GM18499 (cell line): ENCODE measurements around the gene CPEB2.
"Not testable (repeated sequence)": the region's sequence is repeated elsewhere in the genome, so short reads cannot be mapped to it uniquely, and the experiment has no call there.

Experiments
- ATAC-seq: cut with Tn5 transposase; IDR thresholded peaks from one replicate; pipeline ENCODE4 v1.9.1; 2021; ENCODE audit warnings: moderate number of reproducible peaks; ENCODE audit not compliant: insufficient read depth, unreplicated experiment

CPEB2 gene

DNA sequence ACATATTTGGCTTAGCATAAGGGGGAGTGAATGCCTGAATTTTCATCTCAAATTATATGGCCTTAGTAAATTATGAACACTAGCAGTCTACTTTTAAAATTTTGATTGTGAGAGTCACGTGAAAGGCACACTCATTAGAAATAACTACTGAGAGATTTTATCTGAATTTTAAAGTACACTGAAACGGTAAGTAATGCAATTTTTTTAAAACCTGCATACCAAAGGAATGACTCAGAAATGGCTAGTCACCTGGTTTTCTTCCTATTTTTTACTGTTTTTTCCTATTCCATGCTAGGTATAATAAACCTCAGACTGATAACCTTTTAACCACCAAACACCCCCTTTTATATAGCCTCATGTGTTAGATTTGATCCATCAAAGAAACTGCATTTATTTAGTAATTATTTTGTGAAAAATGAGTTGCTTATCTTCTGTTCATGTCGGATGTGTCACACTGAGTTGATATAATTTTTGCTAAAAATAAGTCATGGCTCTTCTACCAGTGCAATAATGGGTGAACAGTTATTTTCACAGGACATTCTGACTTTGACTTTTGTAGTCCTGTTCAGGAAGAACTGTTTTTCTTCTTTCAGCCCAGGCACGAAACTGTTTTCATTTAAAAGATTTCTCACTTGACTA, 40.4 kb downstream of the CPEB2 start:
- no peak for ATAC-seq

DNA sequence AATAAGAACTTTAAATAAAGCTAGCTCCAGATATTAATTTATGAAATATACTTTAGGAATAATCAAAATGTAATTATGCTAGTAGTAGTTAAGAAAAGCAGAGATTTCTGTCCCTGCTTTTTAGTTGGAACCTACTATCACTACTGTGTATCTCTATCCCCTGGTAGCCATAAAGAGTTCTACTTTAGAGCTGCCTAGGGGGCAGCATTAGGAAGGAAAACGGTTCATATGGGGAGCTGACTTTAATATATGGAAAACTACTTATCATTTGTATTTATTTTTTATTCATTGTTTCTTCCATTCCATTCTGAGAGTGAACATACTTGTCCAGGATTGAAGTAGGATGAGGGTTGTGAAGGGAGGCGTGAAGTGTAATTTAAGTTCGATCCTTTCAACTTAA, 40.9 kb downstream of the CPEB2 start:
- no peak for ATAC-seq

DNA sequence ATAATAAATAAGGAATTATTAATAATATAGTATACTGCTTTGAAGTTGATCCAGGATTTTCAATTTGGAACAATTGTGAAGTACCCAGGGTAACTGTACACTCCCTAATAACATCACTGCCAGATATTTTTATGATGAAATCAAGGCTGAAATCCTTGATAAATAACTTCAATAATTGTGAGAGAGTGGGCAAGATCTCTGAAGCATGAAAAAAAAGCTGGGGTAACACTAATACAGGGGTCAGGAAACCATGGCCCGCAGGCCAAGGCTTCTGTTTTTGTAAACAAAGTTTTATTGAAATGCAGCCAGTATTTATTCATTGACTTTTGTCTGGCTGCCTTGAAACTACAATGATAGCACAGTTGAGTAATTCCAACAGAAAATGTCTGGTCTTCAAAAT, 41.6 kb downstream of the CPEB2 start:
- ATAC-seq: no peak

DNA sequence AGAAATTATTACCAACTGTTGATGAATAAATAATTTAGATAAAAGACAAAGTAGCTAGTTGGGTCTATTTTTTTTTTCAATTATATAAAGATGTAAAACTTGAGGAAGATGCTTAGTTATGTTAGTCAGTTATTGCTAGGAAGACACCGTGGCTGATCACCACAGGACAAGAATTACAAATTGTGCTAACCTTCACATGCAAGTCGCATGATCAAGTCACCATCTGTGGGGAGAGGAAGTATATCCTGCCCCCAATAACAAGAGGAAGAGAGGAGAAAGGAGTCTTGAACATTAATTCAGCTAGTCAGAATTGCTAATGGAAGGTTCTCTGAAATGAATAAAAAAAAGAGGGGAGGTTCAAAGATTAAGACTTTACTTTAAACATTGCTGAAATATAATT, 52.3 kb downstream of the CPEB2 start:
- no peak for ATAC-seq

DNA sequence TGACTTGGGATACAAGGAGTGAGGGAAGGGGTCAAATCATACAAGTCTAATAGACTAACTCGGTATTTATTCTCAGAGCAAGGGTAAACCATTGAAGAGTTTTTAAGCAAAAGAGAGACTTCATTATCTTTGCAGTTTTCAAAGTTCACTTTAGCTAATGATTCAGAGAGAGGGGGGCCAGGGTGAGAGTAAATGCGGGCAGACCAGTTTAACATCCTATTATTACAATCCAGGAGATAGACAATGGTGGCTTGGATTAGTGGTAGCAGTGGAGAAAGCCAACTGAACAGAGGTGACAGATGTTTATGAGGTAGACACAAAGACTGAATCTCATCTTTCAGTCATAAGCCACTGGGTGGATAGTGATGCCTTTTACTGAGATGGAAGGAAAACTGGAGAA, 57.9 kb downstream of the CPEB2 start:
- no peak for ATAC-seq

DNA sequence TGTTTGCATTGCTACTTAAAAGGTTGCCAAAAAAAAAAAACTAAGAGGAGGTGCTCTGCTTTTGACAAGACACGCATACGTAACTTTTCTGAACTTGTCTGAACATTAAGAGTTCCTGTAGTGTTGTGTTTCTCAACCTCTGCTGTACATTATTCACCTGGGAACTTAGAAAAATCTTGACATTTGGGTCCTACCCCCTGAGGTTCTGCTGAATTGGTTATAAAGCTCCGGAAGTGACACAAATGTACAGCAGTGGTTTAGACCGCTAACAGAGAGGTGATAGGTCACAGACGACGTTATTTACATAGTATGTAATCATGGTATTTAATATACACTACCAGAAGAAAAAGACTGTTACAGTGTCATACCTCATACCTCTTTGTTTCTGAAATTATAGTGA, 61.1 kb downstream of the CPEB2 start:
- no peak for ATAC-seq

DNA sequence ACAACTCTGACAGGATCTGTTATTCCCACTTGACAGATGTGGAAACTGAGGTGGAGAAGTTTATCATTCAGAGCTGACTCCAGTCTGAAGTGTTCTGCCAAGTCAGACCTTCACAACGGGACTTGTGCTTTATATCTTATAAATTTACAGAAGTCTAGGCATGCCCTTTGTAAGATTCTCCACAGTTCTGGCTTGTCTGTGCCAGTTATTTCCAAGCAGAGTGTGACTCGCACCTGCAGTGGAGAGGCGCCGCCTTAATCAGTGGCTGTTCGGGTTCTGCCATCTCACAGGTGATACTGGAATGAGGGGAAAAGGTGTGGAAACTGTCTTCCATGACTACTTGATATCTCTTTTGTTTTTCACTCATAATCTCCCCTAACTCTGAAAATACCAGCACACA, 63.2 kb downstream of the CPEB2 start:
- ATAC-seq: no peak

DNA sequence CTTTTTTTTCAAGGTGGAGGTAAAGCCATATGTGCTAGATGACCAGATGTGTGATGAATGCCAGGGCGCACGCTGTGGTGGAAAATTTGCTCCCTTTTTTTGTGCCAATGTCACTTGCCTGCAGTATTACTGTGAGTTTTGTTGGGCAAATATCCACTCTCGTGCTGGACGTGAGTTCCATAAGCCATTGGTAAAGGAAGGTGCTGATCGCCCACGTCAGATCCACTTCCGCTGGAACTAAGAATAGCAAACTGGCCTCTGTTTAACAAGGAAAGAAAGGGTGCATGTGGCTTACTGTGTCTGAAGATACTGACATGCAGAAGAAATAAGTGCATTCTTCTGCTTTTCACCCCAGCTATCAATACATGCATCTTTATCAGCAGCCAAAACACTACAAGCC, 63.9 kb downstream of the CPEB2 start:
- no peak for ATAC-seq

DNA sequence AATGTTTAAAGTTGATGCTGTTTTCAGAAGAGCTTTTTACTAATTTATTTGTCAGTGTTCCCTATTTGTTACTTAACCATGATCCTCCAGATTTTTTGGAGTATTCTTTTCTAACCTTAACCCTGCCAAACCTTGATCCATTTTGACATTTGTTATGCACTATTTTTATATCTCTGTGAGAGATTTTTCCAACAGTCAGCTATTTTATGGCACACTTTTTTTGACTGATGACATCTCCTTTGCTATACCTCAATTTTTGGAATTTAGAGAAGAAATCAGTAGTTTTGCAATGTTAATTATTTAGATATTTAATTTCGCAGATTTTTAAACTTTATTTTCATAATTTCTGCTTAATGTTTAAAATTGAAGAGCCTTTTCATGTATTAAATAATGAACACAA, 66.0 kb downstream of the CPEB2 start:
- ATAC-seq: no peak

DNA sequence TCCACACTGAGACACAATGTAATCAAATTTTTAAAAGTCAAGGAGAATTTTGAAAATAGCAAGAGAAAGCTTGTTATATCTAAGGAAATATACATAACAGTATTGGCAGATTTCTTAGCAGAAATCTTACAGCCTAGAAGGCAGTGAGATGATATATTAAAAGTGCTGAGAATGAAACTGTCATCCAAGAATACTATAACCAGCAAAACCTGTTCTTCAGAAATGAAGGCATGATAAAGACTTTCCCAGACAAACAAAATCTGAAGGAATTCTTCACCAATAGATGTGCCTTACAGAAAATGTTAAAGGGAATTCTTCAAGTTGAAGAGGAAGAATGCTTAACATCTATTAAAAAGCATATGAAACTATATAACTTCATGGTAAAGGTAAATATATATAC, 73.6 kb downstream of the CPEB2 start:
- no peak for ATAC-seq

DNA sequence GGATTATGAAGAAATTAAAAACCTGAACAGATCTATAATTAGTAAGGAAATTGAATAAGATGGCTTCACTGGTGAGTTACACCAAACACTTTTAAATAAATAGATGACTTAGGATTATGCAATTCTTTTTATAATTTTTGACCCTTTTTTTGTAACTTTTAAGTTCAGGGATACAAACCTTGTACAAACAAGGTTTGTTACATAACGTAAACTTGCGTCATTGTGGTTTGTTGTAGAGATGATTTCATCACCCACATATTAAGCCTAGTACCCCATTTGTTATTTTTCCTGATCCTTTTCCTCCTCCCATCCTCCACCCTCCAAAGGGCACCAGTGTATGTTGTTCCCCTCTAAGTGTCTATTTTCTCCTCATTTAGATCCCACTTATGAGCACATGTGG, 75.7 kb downstream of the CPEB2 start:
- ATAC-seq: no peak

DNA sequence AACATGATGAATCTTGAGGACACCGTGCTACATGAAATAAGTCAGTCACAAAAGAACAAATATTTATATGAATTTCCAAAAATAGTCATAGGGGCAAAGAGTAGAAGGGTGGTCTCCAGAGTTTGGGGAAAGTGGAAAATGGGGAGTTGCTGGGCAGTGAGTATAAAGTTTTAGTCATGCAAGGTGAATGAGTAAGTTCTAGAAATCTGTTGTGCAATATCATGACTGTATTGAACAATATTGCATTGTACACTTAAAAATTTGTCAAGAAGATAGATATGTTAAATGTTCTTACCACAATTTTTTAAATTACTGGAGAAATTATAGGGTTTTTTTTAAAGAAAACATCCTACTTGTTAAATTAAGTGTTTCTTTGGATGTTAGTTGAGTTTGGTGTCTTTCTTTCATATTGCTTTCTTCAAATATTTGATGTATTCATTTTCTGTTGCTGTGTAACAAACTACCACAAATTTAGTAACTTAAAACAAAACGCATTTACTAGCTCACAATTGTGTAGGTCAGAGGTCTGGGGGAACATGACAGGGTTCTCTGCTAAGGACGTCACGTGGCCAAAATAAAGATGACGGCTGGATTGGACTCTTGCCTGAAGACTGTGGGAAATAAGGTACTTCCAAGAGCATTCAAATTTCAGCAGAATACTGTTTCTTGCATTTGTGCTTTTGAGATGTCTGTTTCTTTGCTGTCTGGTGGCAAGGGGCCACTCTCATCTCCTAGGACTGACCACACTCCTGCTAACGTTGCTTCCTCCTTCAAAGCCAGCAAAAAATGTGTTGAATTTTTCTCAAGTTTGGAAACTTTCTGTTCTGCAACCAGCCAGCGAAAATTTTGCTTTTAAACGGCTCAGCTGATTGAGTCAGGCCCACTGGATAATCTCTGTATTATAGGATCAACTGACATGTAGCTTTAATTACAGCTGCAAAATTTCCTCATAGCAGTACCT, 76.7 kb downstream of the CPEB2 start:
- ATAC-seq: no peak

DNA sequence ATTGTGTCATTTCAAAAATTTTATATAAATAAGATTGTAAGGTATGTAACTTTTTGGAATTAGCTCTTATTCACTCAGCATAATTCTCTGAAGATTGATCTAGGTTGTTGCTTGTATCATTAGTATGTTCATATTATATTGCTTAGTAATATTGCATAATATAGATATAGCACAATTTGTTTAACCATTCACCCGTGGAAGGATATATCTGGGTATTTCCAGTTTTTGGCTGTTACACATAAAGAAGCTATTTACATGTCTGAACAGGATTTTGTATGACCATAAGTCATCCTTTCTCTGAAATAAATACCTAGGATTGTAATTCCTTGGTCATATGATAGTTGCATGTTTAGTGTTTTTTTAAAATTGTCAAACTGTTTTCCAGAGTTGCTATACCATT, 82.5 kb downstream of the CPEB2 start:
- ATAC-seq: no peak

DNA sequence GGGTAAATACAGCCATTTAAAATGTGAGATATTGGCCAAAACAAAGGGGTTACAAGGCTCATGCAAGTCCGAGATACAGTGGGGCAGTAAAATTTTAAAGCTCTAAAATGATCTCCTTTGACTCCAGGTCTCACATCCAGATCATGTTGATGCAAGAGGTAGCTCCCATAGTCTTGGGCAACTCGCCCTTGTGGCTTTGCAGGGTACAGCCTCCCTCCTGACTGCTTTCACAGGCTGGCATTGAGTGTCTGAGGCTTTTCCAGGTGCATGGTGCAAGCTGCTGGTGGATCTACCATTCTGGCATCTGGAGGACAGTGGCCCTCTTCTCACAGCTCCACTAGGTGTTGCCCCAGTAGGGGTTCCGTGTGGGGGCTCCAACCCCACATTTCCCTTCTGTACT, 83.5 kb downstream of the CPEB2 start:
- not testable (repeated sequence) for ATAC-seq

DNA sequence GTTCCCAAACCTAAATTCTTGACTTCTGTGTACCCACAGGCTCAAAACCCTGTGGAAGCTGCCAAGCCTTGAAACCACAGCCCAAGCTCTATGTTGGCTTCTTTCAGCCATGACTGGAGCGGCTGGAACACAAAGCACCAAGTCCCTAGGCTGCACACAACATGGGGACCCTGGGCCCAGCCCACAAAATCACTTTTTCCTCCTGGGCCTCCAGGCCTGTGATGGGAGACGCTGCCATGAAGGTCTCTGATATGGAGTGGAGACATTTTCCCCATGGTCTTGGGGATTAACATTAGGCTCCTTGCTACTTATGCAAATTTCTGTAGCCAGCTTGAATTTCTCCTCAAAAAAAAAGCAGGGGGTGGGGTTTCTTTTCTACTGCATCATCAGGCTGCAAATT, 84.0 kb downstream of the CPEB2 start:
- not testable (repeated sequence) for ATAC-seq

DNA sequence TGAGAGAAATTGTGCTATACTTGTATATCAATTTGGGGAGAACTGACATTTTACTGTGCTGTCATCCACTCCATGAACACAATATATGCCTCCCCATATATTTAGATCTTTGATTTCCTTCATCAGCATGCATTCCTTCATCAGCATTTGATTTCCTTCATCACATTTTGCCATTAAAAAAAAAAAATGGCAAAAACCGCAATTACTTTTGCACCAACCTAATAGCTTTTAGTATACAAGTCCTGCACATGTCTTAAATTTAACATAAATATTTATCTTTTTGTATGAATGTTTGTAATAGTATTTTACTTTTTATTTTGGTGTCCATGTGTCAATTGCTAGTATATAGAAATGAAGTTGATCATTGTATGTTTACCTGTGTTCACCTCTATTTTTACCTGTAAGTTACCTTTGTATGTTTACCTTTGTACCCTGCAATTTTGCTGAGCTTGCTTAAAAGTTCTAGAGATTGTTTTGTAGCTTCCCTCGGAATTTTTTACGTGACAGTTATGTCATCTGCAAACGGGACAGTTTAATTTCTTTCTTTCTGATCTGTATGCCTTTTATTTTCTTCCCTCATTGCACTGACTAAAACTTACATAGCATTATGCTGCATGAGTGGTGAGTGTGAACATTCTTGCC, 86.2 kb downstream of the CPEB2 start:
- no peak for ATAC-seq

DNA sequence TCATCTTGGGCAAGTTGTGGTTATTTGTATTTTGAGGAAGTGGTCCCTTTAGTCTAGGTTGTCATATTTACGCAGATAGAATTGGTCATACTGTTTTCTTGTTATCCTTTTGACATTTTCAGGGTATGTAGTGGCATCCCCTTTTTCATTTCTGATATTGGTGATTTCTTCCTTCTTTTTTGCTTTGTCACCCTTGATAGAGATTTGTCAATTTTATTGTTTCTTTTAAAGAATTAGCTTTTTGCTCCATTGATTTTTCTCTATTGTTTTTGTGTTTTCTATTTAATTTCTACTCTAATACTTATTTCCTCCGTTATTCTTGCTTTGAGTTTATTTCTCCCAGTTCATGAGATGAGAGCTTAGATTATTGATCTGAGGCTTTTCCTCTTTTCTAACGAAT, 87.7 kb downstream of the CPEB2 start:
- ATAC-seq: no peak

DNA sequence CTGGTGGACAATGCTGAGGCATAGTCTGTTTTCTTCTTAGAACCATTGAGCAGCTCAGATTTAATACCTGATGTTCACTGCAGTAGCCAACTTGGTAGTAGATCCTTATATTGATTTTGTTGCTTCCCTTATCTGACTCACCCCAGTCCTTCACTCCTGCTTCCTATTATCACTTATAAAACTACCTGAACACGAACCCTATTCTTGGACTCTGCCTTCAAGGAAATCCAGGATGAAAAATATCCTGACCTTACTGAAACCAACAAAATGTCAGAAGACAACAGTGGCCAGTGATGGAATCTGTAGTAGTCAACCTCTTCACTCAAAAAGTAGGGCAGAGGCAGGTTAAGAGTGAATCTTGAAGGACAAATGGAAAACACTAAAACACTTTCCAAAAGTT, 98.1 kb downstream of the CPEB2 start:
- ATAC-seq: no peak

DNA sequence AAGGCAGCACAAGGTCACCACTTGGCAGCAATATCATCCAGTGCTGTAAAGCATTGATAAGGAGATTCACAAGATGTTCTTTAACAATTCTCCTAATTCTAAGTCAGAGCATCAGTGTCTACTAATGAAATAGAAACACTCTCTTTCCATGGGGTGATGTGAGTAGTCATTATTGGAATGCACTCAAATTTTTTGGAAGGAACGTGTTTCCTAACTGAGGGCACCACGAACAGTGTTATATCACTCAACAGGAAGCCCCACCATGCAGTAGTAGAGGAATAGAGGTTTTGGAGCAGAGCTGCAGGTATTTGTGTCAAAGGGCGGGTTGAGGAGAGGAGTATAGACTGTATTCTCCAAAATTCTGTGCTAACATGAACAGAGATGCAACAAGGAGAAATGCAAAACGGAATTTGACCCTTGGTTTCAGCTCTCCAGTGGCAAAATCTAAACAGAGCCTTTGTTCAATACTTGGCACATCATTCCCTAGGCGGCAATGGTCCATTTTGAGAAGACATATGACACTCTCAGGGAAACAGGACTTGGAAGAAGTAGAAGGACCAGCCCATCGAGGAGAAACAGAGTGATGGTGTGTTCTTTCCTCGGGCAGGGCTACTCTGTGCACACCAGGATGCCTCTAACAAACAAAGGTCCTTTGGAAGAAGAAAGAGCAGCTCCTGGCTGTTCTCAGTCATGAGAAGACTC, 98.9 kb downstream of the CPEB2 start:
- no peak for ATAC-seq

DNA sequence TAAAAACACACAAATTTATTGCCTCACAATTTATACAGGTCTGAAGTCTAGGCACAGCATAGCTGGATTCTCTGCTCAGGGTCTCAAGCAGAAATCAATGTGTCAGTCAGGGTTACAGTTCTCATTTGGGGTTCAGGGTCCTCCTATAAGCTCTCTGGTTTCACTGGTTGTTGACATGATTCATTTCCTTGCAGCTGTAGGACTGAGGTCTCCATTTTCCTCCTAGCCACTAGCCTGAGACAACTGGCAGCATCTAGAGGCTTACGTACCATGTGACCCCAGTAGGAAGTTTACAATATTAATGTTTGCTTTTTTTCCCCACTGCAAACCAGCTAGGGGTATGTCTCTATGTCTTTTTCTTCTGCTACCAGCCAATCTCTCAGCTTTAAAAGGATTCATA, 102.5 kb downstream of the CPEB2 start:
- no peak for ATAC-seq

DNA sequence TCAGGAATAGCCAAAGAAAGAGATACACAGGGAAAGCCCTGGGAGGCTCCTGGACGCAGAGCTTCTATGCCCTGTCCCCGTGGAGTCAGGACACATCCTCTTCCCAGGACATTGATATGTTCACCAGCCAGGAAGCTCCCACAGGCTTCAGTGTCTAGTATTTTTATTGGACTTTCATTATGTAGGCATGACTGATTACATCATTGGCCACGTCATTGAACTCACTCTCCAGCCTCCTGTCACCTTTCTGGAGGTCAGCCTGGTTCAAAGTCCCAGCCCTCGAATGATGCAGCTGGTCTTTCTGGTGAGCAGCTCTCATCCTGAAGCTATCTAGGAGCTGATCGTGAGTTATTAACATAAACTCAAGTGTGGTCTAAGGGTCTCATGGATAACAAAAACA, 104.1 kb downstream of the CPEB2 start:
- ATAC-seq: no peak
